Liver (tissue), 9 donors: ENCODE measurements around the gene ANTXR1. TPM values are rescaled to one million over a fixed set of nuclear protein-coding genes. Genes with fewer than 3 reads are reported as not detected.

Experiments
- DNase-seq: peaks from one replicate; pipeline ENCODE4 v3.0.0-alpha.2; 2017; ENCODE audit warnings: low spot score
- H3K27ac ChIP-seq, 2 donors: one replicate each; pipeline ENCODE4 v1.7.0; 2013; ENCODE audit warnings: inconsistent platforms in 2 of 2, low read length in 2 of 2, control low read depth in 1 of 2, low read depth in 1 of 2, mild to moderate bottlenecking in 1 of 2
- H3K27me3 ChIP-seq, 4 donors: one replicate each; pipeline versions ENCODE4 v1.6.1 to v1.7.0; 2013; ENCODE audit warnings: low read length in 3 of 4, inconsistent platforms in 1 of 4, mild to moderate bottlenecking in 1 of 4, moderate library complexity in 1 of 4; ENCODE audit not compliant: control insufficient read depth in 4 of 4, insufficient read depth in 4 of 4
- H3K36me3 ChIP-seq, 4 donors: one replicate each; pipeline versions ENCODE4 v1.6.1 to v1.7.0; 2013; ENCODE audit warnings: low read length in 3 of 4, mild to moderate bottlenecking in 3 of 4, low read depth in 1 of 4, moderate library complexity in 1 of 4; ENCODE audit not compliant: control insufficient read depth in 4 of 4, insufficient read depth in 3 of 4
- H3K4me1 ChIP-seq, 4 donors: one replicate each; pipeline versions ENCODE4 v1.6.1 to v1.7.0; 2013; ENCODE audit warnings: low read length in 3 of 4, mild to moderate bottlenecking in 3 of 4, moderate library complexity in 1 of 4; ENCODE audit not compliant: control insufficient read depth in 4 of 4, insufficient read depth in 4 of 4
- H3K4me3 ChIP-seq, 3 donors: one replicate each; pipeline versions ENCODE4 v1.6.1 to v1.7.0; 2013; ENCODE audit warnings: low read length in 3 of 3, control low read depth in 1 of 3, low read depth in 1 of 3, mild to moderate bottlenecking in 1 of 3
- H3K9ac ChIP-seq, 2 donors: one replicate each; pipeline ENCODE4 v1.7.0; 2013; ENCODE audit warnings: low read length in 2 of 2, mild to moderate bottlenecking in 2 of 2, moderate library complexity in 2 of 2, control low read depth in 1 of 2, low read depth in 1 of 2
- H3K9me3 ChIP-seq, 4 donors: one replicate each; pipeline versions ENCODE4 v1.6.1 to v1.7.0; 2013; ENCODE audit warnings: low read length in 3 of 4; ENCODE audit not compliant: control insufficient read depth in 4 of 4
- CTCF ChIP-seq: fragments of 150-350 bp; IDR thresholded peaks from 2 replicates; pipeline ENCODE4 v1.5.1; 2017; ENCODE audit warnings: improper control_type of control experiment, low read depth, low read length; ENCODE audit not compliant: missing input control
- FOXA1 ChIP-seq: IDR thresholded peaks from 2 replicates; pipeline ENCODE4 v1.6.1; 2016; ENCODE audit warnings: antibody characterized with exemption
- FOXA2 ChIP-seq: IDR thresholded peaks from 2 replicates; pipeline ENCODE4 v1.6.1; 2016; ENCODE audit warnings: antibody characterized with exemption
- HNF4G ChIP-seq: IDR thresholded peaks from 2 replicates; pipeline ENCODE4 v1.6.1; 2016; ENCODE audit warnings: antibody characterized with exemption
- JUND ChIP-seq, 2 donors: IDR thresholded peaks; 2 replicates each; pipeline ENCODE4 v1.6.1; 2016; ENCODE audit warnings: antibody characterized with exemption in 2 of 2
- MAX ChIP-seq: IDR thresholded peaks from 2 replicates; pipeline ENCODE4 v1.6.1; 2016; ENCODE audit warnings: antibody characterized with exemption
- NR2F2 ChIP-seq: IDR thresholded peaks from 2 replicates; pipeline ENCODE4 v1.6.1; 2016; ENCODE audit warnings: antibody characterized with exemption
- REST ChIP-seq: IDR thresholded peaks from 2 replicates; pipeline ENCODE4 v1.6.1; 2016; ENCODE audit warnings: antibody characterized with exemption, mild to moderate bottlenecking
- SP1 ChIP-seq: IDR thresholded peaks from 2 replicates; pipeline ENCODE4 v1.6.1; 2018; ENCODE audit warnings: antibody characterized with exemption, mild to moderate bottlenecking
- TAF1 ChIP-seq: conservative IDR thresholded peaks from 2 replicates; pipeline ENCODE4 v1.6.1; 2016; ENCODE audit warnings: antibody characterized with exemption, mild to moderate bottlenecking
- YY1 ChIP-seq: IDR thresholded peaks from 2 replicates; pipeline ENCODE4 v1.6.1; 2016; ENCODE audit warnings: antibody characterized with exemption, mild to moderate bottlenecking
- ZBTB33 ChIP-seq: IDR thresholded peaks from 2 replicates; pipeline ENCODE4 v1.6.1; 2016; ENCODE audit warnings: antibody characterized with exemption
- WGBS: extraction: QIAGEN DNeasy Blood & Tissue Kit; methylation state at CpG from one replicate; pipeline ENCODE4 v1.1.7; 2013; 5-methylcytosine and 5-hydroxymethylcytosine counted together
- polyA plus RNA-seq, 2 donors: library from polyadenylated mRNA; stranded (reverse) in 1 of 2; unstranded in 1 of 2; fragments of 200-250 nt in 1 of 2; fragments of >200 nt in 1 of 2; fragmentation: Nextera tagmentation in 1 of 2; extraction: Ambion mirVana in 1 of 2; gene quantifications; one replicate each; pipeline versions ENCODE4 v1.2.1 to v1.2.3, GENCODE V29; 2013 to 2015
- total RNA-seq, 2 donors: library from RNA; depleted of rRNA; stranded (reverse); fragments of >200 nt; gene quantifications; one replicate each; pipeline ENCODE4 v1.2.3, GENCODE V29; 2014
- donor health status: healthy.
- donor health status: healthy.
- donor health status: healthy.
- donor health status: healthy.
- donor health status: healthy.

The ANTXR1 gene
- total and polyA plus RNA-seq, 4 donors = 0.60 to 3.6 (median 1.8) TPM

- peaks cover 0 to 5% (median 4%) of the 10 kb centered on the region in 4 donors for H3K4me1 ChIP-seq
- no peak overlapping the region for H3K9ac ChIP-seq
- TF ChIP-seq JUND (IDR thresholded peaks at IDR 0.05) = no peak
- no peak for TF ChIP-seq HNF4G
- no peak for TF ChIP-seq FOXA2
- TF ChIP-seq REST = no peak
- TF ChIP-seq MAX = no peak
- no peak for DNase-seq
- no peaks in the 10 kb centered on the region for H3K27me3 ChIP-seq
- WGBS = 94% methylated on average over 13 of the region's 13 CpGs
- H3K27ac ChIP-seq = no peak overlapping the region
- no peaks in the 10 kb centered on the region for H3K9me3 ChIP-seq
- H3K36me3 ChIP-seq = no peaks in the 10 kb centered on the region
- no peak overlapping the region for H3K4me3 ChIP-seq
Observed at GRCh38 chr2:69181806-69182427, 168.9 kb downstream of the ANTXR1 start.

- Histone ChIP-seq H3K9ac (no peak overlapping the region), H3K27ac (no peak overlapping the region), H3K9me3 (no peaks in the 10 kb centered on the region), H3K36me3 (no peaks in the 10 kb centered on the region), H3K4me3 (no peak overlapping the region), H3K27me3 (no peaks in the 10 kb centered on the region), H3K4me1 (no peaks in the 10 kb centered on the region)
- no peak for DNase-seq
- TF ChIP-seq YY1 (no peak), CTCF (no peak), NR2F2 (no peak), TAF1 (no peak), FOXA2 (no peak), FOXA1 (no peak), JUND (IDR thresholded peaks at IDR 0.05) (no peak)
- WGBS = 91% methylated on average over 2 of the region's 2 CpGs
Observed at GRCh38 chr2:69183659-69184058, 170.7 kb downstream of the ANTXR1 start.

GRCh38 chr2:69184224-69184623 lies 171.2 kb downstream of the ANTXR1 start:
- no peaks in the 10 kb centered on the region for H3K9me3 ChIP-seq
- H3K27ac ChIP-seq = no peak overlapping the region
- H3K9ac ChIP-seq = no peak overlapping the region
- H3K4me1 ChIP-seq = no peaks in the 10 kb centered on the region
- 88% methylated on average over 5 of the region's 5 CpGs for WGBS
- no peak overlapping the region for H3K4me3 ChIP-seq
- H3K36me3 ChIP-seq = no peaks in the 10 kb centered on the region
- DNase-seq = no peak
- H3K27me3 ChIP-seq = no peaks in the 10 kb centered on the region
- TF ChIP-seq CTCF = no peak
- TF ChIP-seq SP1 = no peak
- TF ChIP-seq FOXA2 = no peak
- TF ChIP-seq FOXA1 = no peak
- no peak for TF ChIP-seq YY1
- TF ChIP-seq ZBTB33 = no peak
- no peak for TF ChIP-seq MAX
- no peak for TF ChIP-seq REST
